NCI-H1048 (cell line): ENCODE measurements around the gene SENP5.

Source experiments
- DNase-seq: peaks from one replicate; lab custom pipeline; 2025; lab: John Stamatoyannopoulos, UW

The SENP5 gene

DNA sequence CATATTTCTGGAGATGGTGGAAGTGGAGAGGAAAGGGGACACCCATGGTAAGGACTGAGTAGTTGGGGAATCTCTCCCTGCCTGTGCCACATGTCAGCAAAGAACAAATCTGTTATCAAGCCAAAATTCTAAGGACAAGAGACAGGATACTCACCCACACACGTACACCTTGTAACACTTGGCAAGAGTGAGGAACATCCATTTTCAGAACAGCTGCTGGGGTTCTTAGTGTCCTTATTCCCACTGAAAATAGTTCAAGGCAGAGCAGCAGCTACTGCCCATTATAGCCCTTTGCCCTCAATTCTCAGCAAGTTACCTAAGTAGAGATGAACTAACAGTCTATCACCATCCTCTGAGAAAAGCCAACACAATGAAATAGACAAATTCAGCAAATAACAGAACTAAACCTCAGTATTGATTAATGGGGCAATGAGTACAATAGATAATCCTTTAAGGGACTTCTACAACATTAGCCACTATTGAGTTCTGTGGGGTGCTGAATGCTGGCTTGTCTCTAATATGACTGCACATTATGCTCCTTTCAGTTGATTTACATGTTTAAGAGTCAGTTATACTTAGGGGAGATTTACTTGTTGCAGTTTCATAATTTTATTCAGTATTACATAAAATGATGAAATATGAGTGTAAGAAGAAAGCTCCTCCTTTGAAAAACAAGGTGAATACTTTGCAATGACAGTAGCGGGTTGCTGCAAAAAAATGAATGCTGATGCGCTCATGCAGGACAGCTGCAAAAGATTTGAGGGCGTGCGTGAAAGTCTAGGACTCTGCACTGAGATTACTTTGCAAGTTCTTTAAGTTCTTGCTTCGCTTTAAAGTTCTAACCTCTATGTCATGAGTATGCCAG lies 22.4 kb downstream of the SENP5 start:
- DNase-seq, result no peak

DNA sequence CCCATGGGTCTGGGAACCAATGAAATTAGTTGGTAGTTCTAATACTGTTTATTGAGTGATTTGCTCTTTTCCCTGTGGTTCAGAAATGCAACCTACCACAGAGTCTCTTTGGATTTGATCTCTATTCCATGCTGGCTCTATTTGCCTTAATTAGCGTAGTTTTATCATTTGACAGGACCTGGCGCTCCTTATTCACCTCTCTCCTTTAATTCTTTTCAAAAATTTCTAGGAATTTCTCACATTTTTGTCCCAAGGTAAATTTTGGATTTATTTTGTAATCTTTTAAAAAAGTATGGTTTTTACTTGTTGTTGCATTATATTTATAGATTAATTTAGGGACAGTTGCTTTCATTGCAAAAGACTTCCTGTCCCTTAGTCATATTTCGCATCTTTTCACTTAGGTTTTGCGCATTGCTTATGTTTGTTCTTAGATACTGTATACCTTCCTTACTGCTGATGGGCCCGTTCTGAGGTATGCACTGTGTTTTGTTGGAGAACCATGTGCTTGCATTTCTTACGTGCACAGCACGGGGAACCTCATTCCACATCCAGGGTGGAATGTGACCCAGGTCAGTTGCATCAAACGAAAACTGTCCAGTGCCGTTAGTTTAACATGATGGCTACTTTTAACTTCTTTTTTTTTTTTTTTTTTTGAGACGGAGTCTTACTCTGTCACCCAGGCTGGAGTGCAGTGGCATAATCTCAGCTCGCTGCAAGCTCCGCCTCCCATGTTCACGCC lies 27.0 kb downstream of the SENP5 start:
- no peak for DNase-seq

DNA sequence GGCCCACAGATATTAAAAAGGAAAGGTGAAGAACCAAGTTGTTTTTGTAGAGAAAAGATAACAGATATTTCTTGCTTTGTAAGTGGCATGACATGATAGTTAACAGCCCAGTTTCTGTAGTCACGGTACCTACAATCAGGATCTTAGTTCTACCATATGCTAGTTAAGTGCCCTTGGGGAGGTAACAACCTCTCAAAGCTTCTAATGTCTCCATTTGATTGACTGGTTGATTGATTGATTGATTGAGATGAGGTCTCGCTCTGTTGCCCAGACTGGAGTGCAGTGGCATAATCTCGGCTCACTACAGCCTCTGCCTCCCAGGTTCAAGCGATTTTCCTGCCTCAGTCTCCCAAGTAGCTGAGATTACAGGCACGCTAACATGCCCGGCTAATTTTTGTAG lies 28.5 kb downstream of the SENP5 start:
- no peak for DNase-seq

GRCh38 chr3:196901768-196902167 lies 34.0 kb downstream of the SENP5 start:
- DNase-seq, result no peak

- DNase-seq, result no peak
Measured at GRCh38 chr3:196902296-196902695, 34.6 kb downstream of the SENP5 start.

GRCh38 chr3:196903740-196904139 lies 36.0 kb downstream of the SENP5 start:
- no peak for DNase-seq

DNA sequence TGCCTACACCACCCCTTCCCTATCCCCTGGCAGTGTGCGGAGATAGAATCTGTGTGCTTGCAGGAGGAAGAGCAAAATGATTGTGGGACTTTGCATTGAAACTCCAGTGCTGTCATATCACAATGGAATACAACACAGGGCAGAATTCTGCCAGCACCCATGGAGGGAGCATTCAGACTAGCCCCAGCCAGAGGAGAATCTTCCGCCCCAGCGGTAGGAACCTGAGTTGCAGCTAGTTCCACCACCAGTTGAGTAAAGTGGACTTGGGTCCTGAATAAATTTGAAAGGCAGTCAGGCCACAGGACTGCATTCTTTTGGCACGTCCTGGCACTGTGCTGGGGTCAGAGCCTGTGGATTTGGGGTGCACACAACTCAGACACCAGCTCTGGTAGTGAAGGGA lies 47.1 kb downstream of the SENP5 start:
- no peak for DNase-seq

- DNase-seq, result no peak
Measured at GRCh38 chr3:196915375-196915774, 47.7 kb downstream of the SENP5 start.

GRCh38 chr3:196916221-196916620 lies 48.5 kb downstream of the SENP5 start:
- DNase-seq, result no peak

- no peak for DNase-seq
Measured at GRCh38 chr3:196916995-196917394, 49.3 kb downstream of the SENP5 start.

GRCh38 chr3:196918968-196919367 lies 51.2 kb downstream of the SENP5 start:
- no peak for DNase-seq

- DNase-seq, result no peak
Measured at GRCh38 chr3:196920733-196921132, 53.0 kb downstream of the SENP5 start.

DNA sequence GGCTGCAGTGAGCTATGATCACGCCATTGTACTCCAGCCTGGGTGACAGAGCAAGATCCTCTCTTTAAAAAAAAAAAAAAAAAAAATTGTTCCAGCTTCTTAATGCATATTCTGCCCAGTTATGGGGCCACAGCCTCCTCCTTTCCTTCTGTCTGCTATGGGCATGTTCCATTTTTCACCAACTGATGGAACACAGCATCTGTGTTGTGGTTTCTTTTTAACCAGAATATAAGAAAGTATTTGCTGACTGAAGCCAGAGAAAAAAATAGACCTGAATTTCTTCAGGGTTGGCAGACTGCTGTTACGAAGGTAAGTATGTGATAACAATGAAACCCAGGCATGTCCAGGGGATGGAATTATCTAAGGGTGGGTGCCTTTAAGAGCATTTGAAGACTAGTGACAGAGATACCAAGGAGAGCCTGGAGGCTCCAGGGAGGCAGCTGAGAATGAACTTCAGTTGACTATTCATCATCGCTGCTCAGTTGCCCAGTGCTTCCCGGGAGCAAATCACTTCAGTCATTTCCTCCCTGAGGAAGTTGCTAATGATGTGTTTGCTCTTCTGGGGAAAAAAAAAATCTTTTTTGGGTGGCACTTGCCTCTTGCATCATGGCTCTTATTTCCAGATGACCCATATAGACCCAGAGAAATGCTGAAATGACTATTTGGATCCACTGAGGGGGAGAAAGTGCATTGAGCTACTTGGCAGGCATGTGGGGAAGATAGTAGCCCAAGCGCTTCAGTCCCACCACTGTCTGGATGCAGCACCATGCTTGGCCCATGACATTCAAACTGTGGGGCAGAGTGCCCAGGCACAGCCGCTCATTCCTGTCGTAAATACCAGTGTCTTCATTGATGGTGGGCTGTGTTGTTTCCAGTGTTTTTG lies 60.1 kb downstream of the SENP5 start:
- no peak for DNase-seq

- DNase-seq, result no peak
Measured at GRCh38 chr3:196931157-196931556, 63.4 kb downstream of the SENP5 start.

GRCh38 chr3:196931828-196932587 lies 64.3 kb downstream of the SENP5 start:
- no peak for DNase-seq

DNA sequence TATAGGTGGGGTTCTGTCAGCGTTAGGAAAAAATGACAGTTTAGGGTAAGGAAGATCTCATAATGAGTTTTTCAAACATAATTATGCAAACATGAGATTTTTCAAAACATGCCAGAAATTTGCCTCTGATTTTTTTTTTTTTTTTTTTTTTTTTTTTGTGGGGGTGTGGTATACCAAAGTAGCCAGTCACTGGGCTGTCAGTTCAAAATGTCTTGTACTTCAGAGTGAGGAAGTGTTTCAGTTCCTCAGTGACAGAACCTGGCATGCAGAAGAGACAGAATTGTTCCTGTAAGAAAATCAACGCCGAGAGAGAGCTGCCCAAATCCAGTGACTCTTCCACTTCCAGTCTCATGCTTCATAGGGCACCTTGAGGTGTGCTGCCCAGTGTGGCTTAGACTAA lies 64.9 kb downstream of the SENP5 start:
- DNase-seq, result no peak

DNA sequence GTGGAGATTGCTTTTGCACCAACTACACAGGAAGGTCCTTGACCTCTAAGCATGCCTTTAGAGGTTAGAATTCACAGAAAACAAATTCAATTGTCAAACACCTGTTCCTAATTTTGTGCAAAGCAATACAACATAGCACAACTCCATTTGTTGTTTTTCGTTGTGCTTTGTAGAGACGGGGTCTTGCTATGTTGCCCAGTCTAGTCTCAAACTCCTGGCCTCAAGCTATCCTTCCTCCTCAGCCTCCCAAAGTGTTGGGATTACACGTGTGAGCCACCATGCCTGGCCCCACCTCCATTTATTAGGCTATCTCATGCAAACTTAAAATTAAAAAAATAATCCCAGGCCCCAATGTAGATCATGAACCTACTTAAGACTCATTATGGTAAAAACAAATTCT lies 68.6 kb downstream of the SENP5 start:
- DNase-seq, result no peak

DNA sequence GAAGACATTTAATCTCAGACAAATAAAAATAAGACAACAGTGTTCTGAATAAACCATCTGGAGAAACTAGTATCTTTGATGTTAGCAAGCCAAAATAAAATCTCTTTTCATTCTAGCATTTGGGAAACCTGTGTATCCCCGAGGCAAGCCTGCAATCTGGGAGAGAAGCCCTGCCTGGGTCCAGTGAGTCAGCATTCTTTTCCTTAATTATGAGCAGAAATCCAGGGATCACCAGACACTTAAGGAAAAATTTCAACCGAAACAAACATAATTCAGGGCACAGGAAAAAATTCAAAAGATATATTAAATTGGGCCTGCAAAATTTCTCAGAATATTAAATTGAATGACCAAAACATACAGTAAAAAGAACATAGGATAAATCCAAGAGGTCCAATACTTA lies 70.4 kb downstream of the SENP5 start:
- no peak for DNase-seq

GRCh38 chr3:196938576-196938975 lies 70.9 kb downstream of the SENP5 start:
- DNase-seq, result no peak

DNA sequence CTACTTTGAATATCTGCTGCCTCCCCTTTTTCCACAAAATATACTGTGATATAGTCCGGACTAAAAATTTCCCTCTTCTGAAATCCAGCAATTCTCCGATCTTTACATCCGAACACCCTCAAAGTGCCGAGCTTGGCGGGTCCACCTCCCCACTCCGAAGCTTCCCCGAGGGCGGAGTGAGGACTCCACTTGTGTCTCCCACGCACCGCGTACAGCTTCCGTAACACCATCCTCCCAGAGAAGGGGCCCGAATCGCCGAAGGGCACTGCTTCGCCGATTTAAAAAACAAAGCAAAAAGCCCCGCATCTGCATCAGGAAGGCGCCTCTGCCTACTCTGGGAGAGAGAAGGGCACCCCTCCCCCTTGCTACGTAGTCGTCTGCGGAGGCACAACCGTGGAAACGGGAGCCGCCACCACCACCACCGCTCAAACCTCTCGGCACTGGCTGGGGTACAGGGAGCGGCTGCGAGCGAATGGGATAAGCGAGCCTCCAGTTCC lies 74.1 kb downstream of the SENP5 start:
- DNase-seq, result no peak

DNA sequence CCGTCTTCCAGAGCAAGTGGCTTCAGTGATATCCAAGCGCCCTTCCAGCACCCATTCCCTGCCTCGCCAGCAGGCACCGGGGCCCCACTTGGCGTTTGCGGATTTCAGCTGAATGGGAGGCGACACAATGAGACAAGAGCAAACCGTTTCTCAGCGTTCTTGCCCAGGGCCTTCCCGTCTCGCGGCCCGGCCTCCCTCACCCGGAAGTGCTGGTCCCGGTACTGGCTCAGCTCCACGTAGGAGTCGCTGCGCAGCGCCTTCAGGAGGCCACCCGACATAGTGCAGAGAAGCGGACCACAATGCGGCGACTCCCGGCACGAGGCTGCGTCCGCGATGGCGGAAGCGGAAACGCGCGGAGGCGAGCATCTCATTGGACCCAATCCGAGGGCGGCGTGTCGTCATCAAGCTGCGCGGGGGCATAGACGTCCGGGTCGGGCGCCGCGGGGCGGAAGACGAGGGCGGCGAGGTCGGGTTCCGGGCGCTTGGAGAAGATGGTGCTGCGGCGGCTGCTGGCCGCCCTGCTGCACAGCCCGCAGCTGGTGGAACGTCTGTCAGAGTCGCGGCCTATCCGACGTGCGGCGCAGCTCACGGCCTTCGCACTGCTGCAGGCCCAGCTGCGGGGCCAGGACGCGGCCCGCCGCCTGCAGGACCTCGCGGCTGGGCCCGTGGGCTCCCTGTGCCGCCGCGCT lies 74.7 kb downstream of the SENP5 start, which contains the start of gene NCBP2:
TSS of gene NCBP2 (minus strand) at position 303 of the 689 bp plus-strand sequence. CDS start at position 278, 25 bp downstream.
- peak; percentile 95 for DNase-seq
